Activated B cell treated with CpG ODN at 0.5 μM for 24 hours (primary cell): ENCODE data around the gene PRADC1. TPM values are rescaled to one million over a fixed set of nuclear protein-coding genes. Genes with fewer than 3 reads are reported as not detected.

ENCODE experiments used
- ATAC-seq: fragments of 200-7000 bp; cut with Tn5 transposase; one replicate; pipeline ENCODE4 v1.10.0; 2021; ENCODE audit warnings: low read depth, mild to moderate bottlenecking, moderate library complexity
- CTCF ChIA-PET: fragments of 350-600 bp; sonication (Branson Sonifier 250); formaldehyde crosslinking; loops from one replicate; lab custom pipeline; 2021; ENCODE audit warnings: antibody characterized with exemption; lab: Charles Lee
- POLR2A ChIA-PET: fragments of 350-600 bp; sonication (Branson Sonifier 250); formaldehyde crosslinking; loops from one replicate; lab custom pipeline; 2021; ENCODE audit warnings: antibody characterized with exemption; lab: Charles Lee
- DNase-seq: peaks from one replicate; pipeline ENCODE4 v3.0.0; 2022
- H3K27ac Mint-ChIP-seq: one replicate; pipeline ENCODE4 v1.8.0; 2020; ENCODE audit warnings: mixed read lengths
- H3K27me3 Mint-ChIP-seq: one replicate; pipeline ENCODE4 v1.8.0; 2021; ENCODE audit warnings: mixed read lengths
- H3K36me3 Mint-ChIP-seq: one replicate; pipeline ENCODE4 v1.8.0; 2021; ENCODE audit warnings: low read depth, mixed read lengths
- H3K4me1 Mint-ChIP-seq: one replicate; pipeline ENCODE4 v1.8.0; 2021; ENCODE audit warnings: mixed read lengths
- H3K4me3 Mint-ChIP-seq: one replicate; pipeline ENCODE4 v1.8.0; 2020; ENCODE audit warnings: mild to moderate bottlenecking, mixed read lengths
- H3K9me3 Mint-ChIP-seq: one replicate; pipeline ENCODE4 v1.8.0; 2020; ENCODE audit warnings: mixed read lengths
- CTCF ChIP-seq: fragments of 200-600 bp; IDR thresholded peaks from one replicate; pipeline ENCODE4 v1.8.0; 2022; ENCODE audit warnings: antibody characterized with exemption, mild to moderate bottlenecking
- intact Hi-C: fragments of 100-400 bp; cut with micrococcal nuclease; formaldehyde crosslinking; loops from one replicate; pipeline ENCODE4 v1.15.1; 2024
- total RNA-seq: library from RNA; stranded (reverse); gene quantifications from 2 replicates; pipeline ENCODE4 v1.2.3, GENCODE V29; 2022

Gene PRADC1
- total RNA-seq, 1 donor from 2014 or later = 4.6 TPM

DNA sequence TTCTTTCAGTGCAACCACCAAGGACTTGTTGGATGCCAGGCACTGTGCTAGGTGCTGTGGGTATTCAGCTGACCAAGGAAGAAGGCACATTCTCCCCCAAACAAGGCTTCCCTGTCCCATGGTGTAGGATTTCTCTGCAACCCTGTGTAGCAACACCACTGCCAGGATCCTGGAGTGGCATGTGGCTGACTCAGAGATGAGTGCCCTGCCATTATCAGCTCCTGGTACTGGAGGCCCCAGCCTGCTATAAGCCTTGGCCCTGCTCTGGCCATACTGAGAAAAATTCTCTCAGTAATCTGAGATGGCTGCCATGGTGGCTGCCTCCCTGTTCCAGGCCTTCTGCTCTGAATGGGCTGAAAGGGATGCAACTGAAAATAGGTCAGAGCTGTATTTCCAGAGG is 14.7 kb downstream of the PRADC1 start:
- peaks cover 39% of the 10 kb centered on the region for H3K36me3 Mint-ChIP-seq
- ChIA-PET CTCF (no interaction called here), POLR2A (interaction anchor here (1.5 kb wide), 1 partner anchor 16 kb away, joined by 3 read pairs; the partner anchor contains the start of gene CCT7)
- intact Hi-C loops = no loop called here
- no peaks in the 10 kb centered on the region for H3K9me3 Mint-ChIP-seq
- ATAC-seq = no peak
- no peak overlapping the region for H3K4me3 Mint-ChIP-seq
- H3K4me1 Mint-ChIP-seq = peaks cover 23% of the 10 kb centered on the region
- H3K27me3 Mint-ChIP-seq = no peaks in the 10 kb centered on the region
- no peak overlapping the region for H3K27ac Mint-ChIP-seq
- no peak for DNase-seq
- TF ChIP-seq CTCF = no peak

- peaks cover 35% of the 10 kb centered on the region for H3K36me3 Mint-ChIP-seq
- H3K4me3 Mint-ChIP-seq = no peak overlapping the region
- CTCF ChIA-PET = no interaction called here
- TF ChIP-seq CTCF = no peak
- POLR2A ChIA-PET = no interaction called here
- H3K27ac Mint-ChIP-seq = no peak overlapping the region
- DNase-seq = no peak
- H3K4me1 Mint-ChIP-seq = peaks cover 28% of the 10 kb centered on the region
- ATAC-seq = no peak
- H3K27me3 Mint-ChIP-seq = no peaks in the 10 kb centered on the region
- intact Hi-C loops = no loop called here
- H3K9me3 Mint-ChIP-seq = no peaks in the 10 kb centered on the region
These were observed 15.2 kb downstream of the PRADC1 start for GRCh38 chr2:73217826-73218225.

DNA sequence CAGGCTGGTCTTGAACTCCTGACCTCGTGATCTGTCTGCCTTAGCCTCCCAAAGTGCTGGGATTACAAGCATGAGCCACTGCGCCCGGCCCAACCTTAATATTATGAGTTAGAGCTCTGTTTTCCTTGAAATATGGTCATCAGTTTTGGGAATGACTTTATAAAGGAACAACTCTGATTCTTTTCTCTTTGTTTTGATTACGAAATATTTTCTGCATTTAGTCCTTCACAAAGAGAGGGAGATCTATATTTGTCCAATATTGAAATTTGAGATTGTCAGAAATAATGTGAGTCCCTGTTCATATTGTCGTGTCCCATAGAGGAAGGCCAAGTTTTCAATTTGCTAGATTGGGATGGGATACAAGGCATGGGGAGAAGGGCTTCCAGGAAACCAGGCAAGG is 15.9 kb downstream of the PRADC1 start:
- TF ChIP-seq CTCF = no peak
- Mint-ChIP-seq H3K27me3 (no peaks in the 10 kb centered on the region), H3K4me1 (peaks cover 32% of the 10 kb centered on the region), H3K27ac (no peak overlapping the region), H3K4me3 (no peak overlapping the region), H3K36me3 (peaks cover 29% of the 10 kb centered on the region), H3K9me3 (no peaks in the 10 kb centered on the region)
- ChIA-PET POLR2A (interaction anchor here (0.6 kb wide), 1 partner anchor 40 kb away, joined by 4 read pairs; no protein-coding TSS in a partner anchor), CTCF (no interaction called here)
- DNase-seq = no peak
- ATAC-seq = no peak
- intact Hi-C loops = no loop called here

DNA sequence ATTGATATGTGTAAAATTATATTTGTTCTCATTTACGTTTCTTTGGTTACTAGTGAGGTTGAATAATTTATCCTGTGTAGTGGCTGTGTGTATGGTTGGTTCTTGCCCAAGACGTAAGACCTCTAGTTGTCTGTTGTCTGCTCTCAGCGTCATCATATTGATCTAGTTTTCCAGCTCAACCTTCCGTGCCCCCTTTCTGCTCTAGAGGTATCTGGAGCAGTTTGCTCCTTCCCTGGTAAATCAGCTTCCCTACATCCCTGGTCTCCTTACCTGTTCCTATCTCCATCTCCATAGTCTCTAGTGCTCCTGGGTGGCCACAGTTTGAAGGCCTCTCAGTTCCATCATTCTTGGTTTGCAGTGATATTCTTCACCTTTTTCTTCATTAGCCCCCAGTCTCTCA is 17.8 kb downstream of the PRADC1 start:
- Mint-ChIP-seq H3K4me1 (peaks cover 32% of the 10 kb centered on the region), H3K27me3 (no peaks in the 10 kb centered on the region), H3K4me3 (peak overlapping the region; percentile 87), H3K36me3 (peaks cover 12% of the 10 kb centered on the region), H3K9me3 (no peaks in the 10 kb centered on the region), H3K27ac (peak overlapping the region; percentile 80)
- intact Hi-C loops = no loop called here
- no peak for TF ChIP-seq CTCF
- POLR2A ChIA-PET = interaction anchor here (0.6 to 1.7 kb wide), 4 partner anchors 19 to 144 kb away, joined by 4 to 25 read pairs (median 4); partner anchors contain the start of genes CCT7, PRADC1 and SFXN5
- ATAC-seq (no peak), DNase-seq (no peak)
- CTCF ChIA-PET = no interaction called here

GRCh38 chr2:73214120-73215035 is 18.7 kb downstream of the PRADC1 start, which contains the start of gene SMYD5:
SMYD5 (plus strand) TSS chr2:73214245; CDS start chr2:73214267, 22 bp downstream.
- ChIA-PET CTCF (interaction anchor here (2.1 to 2.9 kb wide), 2 partner anchors 37 to 129 kb away, joined by 22 to 32 read pairs; no protein-coding TSS in a partner anchor), POLR2A (interaction anchor here (0.6 to 2.6 kb wide), 6 partner anchors 19 to 143 kb away, joined by 4 to 28 read pairs (median 5); partner anchors contain the start of genes CCT7, PRADC1 and SFXN5)
- peak; percentile 94 for ATAC-seq
- intact Hi-C loops = loop anchor here (1.0 kb wide), 6 partner anchors 19 to 171 kb away; partner anchors contain the start of genes ALMS1, FBXO41, PRADC1 and SFXN5
- Mint-ChIP-seq H3K36me3 (peaks cover 6% of the 10 kb centered on the region), H3K9me3 (no peaks in the 10 kb centered on the region), H3K4me1 (peaks cover 32% of the 10 kb centered on the region), H3K4me3 (peak within 1 kb of the TSS; percentile 87), H3K27ac (peak within 1 kb of the TSS; percentile 89), H3K27me3 (peaks cover 3% of the 10 kb centered on the region)
- no peak for TF ChIP-seq CTCF
- peak; percentile 90 for DNase-seq
